ENCODE data around the gene VSTM2B.

The VSTM2B gene

DNA sequence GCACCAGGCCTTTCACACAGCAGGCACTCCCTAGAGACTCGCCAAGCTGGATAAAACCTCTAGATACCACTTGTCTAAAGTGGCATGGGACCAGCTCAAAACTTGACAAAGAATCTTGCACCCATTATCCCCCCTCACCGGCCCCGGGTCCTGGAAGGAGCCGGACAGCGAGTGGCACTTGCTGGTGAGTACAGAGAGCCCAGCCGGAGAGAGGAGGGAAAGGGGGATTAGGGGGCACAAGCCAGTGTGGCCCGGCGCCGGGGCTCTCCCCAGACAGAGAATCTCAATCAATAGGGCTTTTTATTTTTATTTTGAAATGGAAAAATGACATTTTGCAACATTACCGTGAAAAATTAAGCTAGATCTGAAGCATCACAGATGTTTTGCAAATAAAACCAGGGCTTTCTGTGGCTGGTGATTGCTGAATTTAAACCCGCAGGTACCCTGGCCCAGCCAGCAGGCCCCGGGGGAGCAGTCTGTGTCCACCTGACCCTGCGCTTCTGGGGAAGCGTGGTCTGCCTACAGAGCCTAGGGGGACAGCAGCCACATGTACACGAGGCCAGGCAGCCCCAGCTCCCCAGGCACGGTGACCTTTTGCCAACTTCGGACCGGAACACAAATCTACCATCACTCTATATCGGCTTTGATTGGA, 10.0 kb upstream of the VSTM2B start:
- DNase-seq (ENCODE audit: low read depth): no peak

DNA sequence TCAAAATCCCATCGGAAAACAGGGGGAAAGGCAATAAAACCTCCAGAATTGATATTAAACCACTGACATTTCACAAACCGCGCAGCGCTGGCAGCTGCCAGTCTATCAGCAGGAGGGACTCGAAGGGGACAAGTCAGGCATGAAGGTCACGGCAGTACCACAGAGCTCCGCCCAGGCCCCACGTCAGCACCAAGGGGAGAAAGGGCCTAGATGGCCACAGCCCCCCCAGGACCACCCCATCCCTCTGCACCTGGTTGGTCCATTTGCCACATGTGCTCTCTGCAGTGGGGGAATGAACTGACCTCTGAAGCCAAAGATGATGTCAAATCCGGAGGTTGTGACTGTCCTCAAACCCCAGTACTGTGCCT, 9.5 kb upstream of the VSTM2B start:
- DNase-seq (ENCODE audit: low read depth): no peak

DNA sequence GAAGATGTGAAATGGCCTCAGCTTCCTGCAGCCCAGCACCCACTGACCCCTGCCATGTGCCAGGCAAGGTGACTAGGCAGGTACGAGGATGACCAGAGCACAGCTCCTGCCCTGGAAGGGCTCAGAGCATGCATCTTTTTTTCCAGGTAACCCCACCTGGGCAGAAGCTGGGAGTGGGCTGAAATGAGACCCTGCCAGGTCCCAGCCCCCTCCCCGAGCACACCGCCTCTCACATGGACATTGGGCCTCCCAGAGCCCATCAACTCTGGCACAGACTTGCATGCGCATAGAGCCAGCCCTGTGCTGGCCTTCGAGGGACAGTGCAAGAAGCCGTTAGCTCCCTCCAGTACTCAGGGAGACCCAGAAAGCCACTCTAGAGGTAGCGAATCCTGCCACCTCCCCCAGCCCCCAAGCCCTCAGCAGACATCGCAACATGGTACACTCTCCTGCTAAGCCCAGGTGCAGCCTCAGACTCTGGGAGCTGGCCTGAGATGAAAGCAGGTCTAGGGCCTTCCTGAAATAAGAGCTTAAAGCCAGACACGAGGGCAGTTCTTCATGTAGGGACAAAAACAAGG, 8.9 kb upstream of the VSTM2B start:
- no peak for DNase-seq (ENCODE audit: low read depth)

DNA sequence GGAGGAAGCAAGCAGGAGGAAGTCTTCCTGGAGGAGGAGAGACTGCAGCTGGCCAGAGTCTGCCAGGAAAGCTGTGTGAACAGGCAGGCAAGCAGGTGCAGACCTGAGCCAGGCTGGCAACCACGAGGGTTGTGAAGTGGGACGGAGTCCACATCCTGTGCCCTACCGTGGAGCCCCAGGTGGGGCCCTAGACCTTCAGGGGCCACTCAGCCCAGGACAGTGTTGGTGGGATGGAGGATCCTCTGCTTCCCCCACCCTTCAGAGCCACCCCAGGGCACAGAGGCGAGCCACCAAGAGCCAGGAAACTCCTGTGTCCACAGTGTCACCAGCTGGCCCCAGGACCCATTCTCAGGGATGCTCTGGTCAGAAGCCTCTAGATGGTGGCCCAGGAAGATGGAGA, 8.4 kb upstream of the VSTM2B start:
- no peak for DNase-seq (ENCODE audit: low read depth)

DNA sequence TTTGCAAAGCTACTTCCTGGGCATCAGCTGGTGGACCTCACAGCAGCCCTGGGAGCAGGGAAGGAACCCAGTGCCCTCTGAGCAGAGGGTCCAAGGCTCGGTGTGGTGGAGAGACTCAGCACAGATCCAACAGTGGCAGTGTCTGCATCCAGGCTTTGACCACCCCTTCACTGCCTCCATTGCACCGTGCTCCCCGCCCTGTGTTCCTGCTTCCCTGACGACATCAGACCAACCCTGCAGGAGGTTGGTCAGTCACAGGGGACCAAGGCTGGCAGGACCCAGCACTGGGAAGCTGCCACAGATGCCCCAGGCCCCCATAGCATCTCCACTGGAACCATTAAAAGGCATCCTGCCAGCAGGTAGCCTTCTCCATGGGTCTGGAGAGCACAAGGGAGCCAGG, 7.8 kb upstream of the VSTM2B start:
- DNase-seq (ENCODE audit: low read depth): no peak

DNA sequence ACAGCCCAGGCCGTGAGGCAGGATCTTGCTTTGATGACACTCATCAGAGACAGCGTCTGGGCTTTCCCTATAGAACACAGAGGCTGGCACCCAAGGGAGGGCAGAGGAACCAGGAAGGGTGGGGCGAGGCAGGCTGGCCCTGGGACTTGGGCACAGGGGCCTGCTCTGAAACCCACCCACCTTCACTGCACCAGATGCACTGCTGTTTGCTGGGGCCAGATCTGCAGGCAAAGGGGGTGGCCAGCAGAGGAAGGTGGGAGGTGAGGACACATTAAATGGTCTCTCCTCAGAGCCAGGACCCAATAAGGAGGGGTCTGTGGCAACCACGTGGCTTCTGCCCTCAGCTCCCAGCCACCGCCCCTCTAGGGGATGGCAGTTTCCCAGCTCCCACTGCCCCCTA, 6.6 kb upstream of the VSTM2B start:
- DNase-seq (ENCODE audit: low read depth): no peak

DNA sequence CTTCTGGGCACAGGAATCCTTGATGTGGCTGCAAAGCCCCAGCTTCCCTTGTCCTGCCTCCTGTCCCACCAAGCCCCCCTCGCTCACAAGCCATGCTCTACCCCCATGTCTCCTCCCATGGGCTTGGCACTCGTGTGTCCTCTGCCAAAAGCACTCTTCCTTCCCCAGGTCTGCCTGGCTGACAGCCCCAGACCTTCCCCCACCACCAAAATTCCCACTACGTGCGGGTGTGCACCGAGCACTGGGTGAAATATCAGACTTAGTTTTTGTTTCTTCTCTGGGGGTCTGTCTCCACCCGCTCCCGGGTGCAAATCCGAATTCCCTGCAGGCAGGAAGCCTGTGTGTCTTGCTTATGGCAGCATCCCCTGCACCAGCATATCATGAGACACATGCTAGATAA, 5.9 kb upstream of the VSTM2B start:
- DNase-seq (ENCODE audit: low read depth): no peak

- no peak for DNase-seq (ENCODE audit: low read depth)
Observed at GRCh38 chr19:29520390-29520789, 5.4 kb upstream of the VSTM2B start.

GRCh38 chr19:29521291-29522075, 4.3 kb upstream of the VSTM2B start:
- DNase-seq (ENCODE audit: low read depth): no peak

DNA sequence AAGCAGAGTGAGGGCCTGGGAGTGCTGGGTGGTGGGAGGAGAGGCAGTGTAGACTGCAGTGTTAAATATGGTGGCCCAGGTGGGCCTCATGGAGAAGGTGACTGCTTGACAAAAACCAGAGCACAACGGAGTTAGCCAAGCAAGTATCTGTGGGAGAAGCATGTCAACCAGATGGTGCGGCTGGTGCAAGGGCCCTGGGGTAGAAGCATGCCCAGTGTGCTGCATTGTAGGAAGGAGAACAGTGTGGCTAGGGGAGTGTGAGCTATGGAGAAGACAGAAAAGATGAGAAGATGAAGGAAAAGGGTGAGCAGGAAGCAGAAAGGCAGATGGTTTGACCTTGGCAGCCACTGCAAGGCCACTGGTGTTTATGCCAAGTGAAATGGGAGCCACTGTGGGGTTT, 2.2 kb upstream of the VSTM2B start:
- DNase-seq (ENCODE audit: low read depth): no peak

DNA sequence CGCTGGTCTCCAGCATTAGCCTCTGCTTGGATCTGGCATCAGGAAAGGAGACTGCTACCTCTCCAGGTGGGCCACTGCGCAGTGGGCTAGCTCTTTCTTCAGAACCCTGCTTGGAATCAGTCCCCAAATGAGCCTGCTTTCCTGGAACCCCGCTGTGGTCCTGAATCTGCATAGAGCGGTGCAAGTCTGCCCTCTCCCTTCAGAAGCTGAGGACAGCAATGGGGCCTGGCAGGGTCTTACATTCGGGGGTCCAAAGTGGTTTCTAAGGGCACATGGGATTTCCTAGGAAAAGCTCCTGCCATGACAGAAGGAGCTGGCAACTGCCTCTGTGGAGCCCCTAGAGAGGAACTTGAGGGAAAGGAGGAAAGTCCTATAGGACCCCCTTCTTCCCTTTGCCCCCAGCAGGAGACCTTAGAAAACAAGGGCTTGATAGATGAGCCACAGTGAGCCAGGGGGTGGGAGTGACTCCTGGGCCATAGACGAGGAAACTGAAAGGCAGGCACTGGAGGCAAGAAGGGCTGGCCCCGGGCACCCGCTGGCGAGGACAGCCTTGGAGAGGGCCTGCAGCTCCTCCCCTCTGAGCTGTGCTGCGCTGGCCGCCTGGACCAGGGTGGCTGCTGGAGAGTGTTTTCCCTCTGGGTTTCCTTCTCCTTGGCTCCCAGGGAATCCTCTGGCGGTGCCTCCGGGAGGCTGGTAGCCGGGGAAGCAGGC, 1.4 kb upstream of the VSTM2B start:
- no peak for DNase-seq (ENCODE audit: low read depth)

DNA sequence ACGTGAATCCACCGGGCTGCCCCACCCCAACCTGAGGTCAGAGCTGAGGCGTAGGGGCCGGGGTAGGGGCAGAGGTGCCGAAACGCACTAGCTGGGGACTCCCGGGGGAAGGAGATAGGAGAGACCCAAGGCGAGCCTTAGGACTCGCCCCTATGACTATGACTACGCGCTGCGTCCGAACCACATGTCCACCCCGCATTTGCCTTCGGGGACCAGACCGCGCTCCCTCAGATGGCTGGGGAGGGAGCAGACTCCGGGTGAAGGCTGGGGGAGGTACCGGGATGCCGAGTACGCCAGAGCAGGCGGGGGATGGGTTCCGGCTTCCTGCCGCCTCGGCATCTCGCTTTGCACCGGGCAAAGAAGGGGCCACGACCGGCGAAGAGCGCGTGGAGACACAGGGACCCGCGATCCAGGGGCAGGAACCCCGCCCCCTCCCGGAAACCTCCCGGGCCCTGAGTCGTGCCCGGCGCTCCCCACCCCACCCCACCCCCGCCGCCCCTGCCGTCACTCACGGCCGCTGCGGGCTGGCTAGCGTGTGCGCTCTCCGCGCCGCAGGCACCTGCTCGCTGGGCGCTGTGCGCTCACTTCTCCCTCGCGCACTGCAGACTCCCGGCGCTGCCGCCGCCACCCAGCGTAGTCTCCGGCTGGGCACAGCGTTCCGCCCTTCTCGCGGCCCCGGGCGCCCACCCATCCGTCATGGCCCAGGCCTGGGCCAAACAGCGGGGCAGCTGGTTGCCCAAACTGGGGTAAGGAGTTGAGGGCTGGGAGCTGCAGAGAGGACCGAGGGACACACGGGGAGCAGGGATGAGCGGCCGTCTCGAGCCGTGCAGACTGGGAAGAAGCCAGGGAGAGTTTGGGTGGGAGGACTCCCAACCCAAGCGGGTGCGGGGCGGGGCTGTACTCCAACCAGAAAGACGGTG, 622 bp upstream of the VSTM2B start:
- no peak for DNase-seq (ENCODE audit: low read depth)

GRCh38 chr19:29526730-29527499, 1.1 kb downstream of the VSTM2B start:
- DNase-seq (ENCODE audit: low read depth): no peak

GRCh38 chr19:29527500-29528328, 1.9 kb downstream of the VSTM2B start:
- DNase-seq (ENCODE audit: low read depth): no peak

GRCh38 chr19:29528350-29528945, 2.7 kb downstream of the VSTM2B start:
- DNase-seq (ENCODE audit: low read depth): peak; percentile 37

DNA sequence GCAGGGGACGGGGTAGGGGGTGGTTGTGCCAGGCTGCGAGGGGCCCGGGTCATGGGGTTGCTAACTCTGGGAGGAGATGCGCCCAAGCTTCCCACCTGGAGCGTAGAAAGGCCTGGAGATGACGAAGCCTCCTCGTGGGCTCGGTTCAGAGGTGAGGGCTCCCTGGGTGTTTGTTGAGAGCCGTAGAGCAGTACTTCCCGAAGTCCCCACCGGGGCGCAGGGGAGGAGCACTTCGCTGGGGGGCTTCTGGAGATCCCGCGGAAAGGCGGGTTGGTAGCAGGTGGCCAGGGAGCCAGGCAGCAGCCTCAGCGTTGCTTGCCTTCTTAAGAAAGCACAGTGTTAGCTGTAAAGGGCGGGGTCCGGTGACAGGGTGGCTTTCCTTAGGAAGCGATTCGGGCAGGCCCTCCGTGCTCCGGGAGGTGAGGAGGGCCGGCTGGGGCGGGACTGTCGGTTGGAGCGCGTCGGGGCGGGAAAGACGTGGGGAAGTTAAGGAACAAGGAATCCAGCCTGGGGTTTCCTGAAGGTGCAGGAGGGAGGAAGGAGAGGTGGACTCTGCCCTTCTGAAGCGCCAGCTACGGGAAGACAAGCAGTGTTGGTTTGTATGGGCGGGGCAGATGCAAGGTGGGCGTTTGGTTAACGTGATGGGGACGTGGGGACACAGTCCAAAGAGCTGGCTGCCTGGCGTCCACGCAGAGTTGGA, 3.3 kb downstream of the VSTM2B start:
- no peak for DNase-seq (ENCODE audit: low read depth)

DNA sequence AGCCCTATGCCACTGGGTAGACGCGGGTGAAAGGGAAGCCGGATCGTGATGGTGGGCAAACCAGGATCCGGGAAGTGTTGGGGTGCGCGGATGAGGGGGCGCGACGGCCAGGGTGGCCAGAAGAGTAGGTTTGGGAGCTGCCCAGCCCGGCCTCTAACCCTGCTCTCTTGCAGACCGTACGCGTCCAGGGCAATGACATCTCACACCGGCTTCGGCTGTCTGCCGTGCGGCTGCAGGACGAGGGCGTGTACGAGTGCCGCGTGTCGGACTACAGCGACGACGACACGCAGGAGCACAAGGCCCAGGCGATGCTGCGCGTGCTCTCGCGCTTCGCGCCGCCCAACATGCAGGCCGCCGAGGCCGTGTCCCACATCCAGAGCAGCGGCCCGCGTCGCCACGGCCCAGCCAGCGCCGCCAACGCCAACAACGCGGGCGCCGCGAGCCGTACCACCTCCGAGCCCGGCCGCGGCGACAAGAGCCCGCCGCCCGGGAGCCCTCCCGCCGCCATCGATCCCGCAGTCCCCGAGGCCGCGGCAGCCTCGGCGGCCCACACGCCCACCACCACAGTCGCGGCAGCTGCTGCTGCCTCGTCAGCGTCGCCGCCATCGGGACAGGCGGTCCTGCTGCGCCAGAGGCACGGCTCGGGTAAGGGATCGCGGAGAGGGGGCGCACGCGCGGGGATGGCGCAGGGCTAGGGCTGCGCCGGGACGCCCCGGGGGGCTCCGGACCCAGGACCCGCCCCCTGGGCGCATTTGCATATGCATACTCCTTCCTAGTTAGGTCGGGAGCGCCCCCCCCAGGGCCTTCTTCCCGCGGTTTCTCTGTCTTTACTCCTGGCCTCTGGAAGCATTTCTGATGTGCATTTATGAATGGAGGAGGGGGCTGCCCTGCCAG, 4.1 kb downstream of the VSTM2B start:
- no peak for DNase-seq (ENCODE audit: low read depth)
